H9 (cell line): ENCODE measurements around the gene NCAM2. TPM values are rescaled to one million over a fixed set of nuclear protein-coding genes. Genes with fewer than 3 reads are reported as not detected.

Experiments used
- DNase-seq: peaks from one replicate; pipeline ENCODE4 v3.0.0-alpha.2; 2017
- H2AFZ ChIP-seq: one replicate; pipeline ENCODE4 v1.6.1; 2013; ENCODE audit warnings: mild to moderate bottlenecking, low read length, control low read depth, moderate library complexity
- H2AK5ac ChIP-seq: 2 replicates; pipeline ENCODE4 v1.6.1; 2013; ENCODE audit warnings: low read length, control low read depth, mixed read lengths; ENCODE audit not compliant: insufficient read length
- H2BK120ac ChIP-seq: one replicate; pipeline ENCODE4 v1.6.1; 2013; ENCODE audit warnings: low read depth, mild to moderate bottlenecking, low read length, control low read depth, inconsistent platforms; ENCODE audit not compliant: poor library complexity, severe bottlenecking
- H2BK12ac ChIP-seq: 2 replicates; pipeline ENCODE4 v1.6.1; 2013; ENCODE audit warnings: low read length, control low read depth, mixed read lengths, low read depth; ENCODE audit not compliant: insufficient read length
- H2BK15ac ChIP-seq: 2 replicates; pipeline ENCODE4 v1.6.1; 2013; ENCODE audit warnings: low read depth, low read length, control low read depth
- H2BK20ac ChIP-seq: one replicate; pipeline ENCODE4 v1.6.1; 2013; ENCODE audit warnings: low read depth, mild to moderate bottlenecking, low read length, control low read depth, inconsistent platforms; ENCODE audit not compliant: poor library complexity, severe bottlenecking
- H2BK5ac ChIP-seq: 2 replicates; pipeline ENCODE4 v1.6.1; 2013; ENCODE audit warnings: low read length, control low read depth, mixed read lengths; ENCODE audit not compliant: insufficient read length
- H3K14ac ChIP-seq: 2 replicates; pipeline ENCODE4 v1.6.1; 2013; ENCODE audit warnings: low read length, control low read depth; ENCODE audit not compliant: insufficient read depth
- H3K18ac ChIP-seq: 2 replicates; pipeline ENCODE4 v1.6.1; 2013; ENCODE audit warnings: low read depth, mild to moderate bottlenecking, mixed read lengths, low read length, control low read depth; ENCODE audit not compliant: insufficient read length
- H3K23ac ChIP-seq: 2 replicates; pipeline ENCODE4 v1.6.1; 2013; ENCODE audit warnings: low read length, control low read depth, mixed read lengths, low read depth; ENCODE audit not compliant: insufficient read length
- H3K23me2 ChIP-seq: 2 replicates; pipeline ENCODE4 v1.6.1; 2013; ENCODE audit warnings: low read depth, mild to moderate bottlenecking, mixed read lengths, low read length, control low read depth; ENCODE audit not compliant: insufficient read length, poor library complexity, severe bottlenecking
- H3K27ac ChIP-seq: 2 replicates; pipeline ENCODE4 v1.5.1; 2013; ENCODE audit warnings: low read length, control low read depth, mixed read lengths, low read depth; ENCODE audit not compliant: insufficient read length
- H3K27me3 ChIP-seq: 2 replicates; pipeline ENCODE4 v1.6.1; 2013; ENCODE audit warnings: low read length, control low read depth, inconsistent platforms; ENCODE audit not compliant: insufficient read depth
- H3K4ac ChIP-seq: 2 replicates; pipeline ENCODE4 v1.6.1; 2013; ENCODE audit warnings: low read depth, mild to moderate bottlenecking, control low read depth, inconsistent platforms, low read length, moderate library complexity
- H3K4me1 ChIP-seq: 2 replicates; pipeline ENCODE4 v1.6.1; 2013; ENCODE audit warnings: low read length, control low read depth, inconsistent platforms; ENCODE audit not compliant: insufficient read depth
- H3K4me2 ChIP-seq: 2 replicates; pipeline ENCODE4 v1.6.1; 2013; ENCODE audit warnings: low read length, control low read depth, mixed read lengths; ENCODE audit not compliant: insufficient read length, insufficient read depth
- H3K56ac ChIP-seq: 2 replicates; pipeline ENCODE4 v1.6.1; 2013; ENCODE audit warnings: low read depth, mild to moderate bottlenecking, mixed read lengths, low read length, control low read depth; ENCODE audit not compliant: insufficient read length
- H3K79me1 ChIP-seq: 2 replicates; pipeline ENCODE4 v1.6.1; 2013; ENCODE audit warnings: low read depth, mild to moderate bottlenecking, moderate library complexity, low read length, control low read depth, inconsistent platforms; ENCODE audit not compliant: insufficient read depth, poor library complexity, severe bottlenecking
- H3K79me2 ChIP-seq: 2 replicates; pipeline ENCODE4 v1.6.1; 2013; ENCODE audit warnings: low read length, control low read depth, inconsistent platforms; ENCODE audit not compliant: insufficient read depth
- H3K9ac ChIP-seq: 2 replicates; pipeline ENCODE4 v1.6.1; 2013; ENCODE audit warnings: low read length, control low read depth, mixed read lengths; ENCODE audit not compliant: insufficient read length; ENCODE audit errors: extremely low read depth
- H3K9me3 ChIP-seq: one replicate; pipeline ENCODE4 v1.6.1; 2013; ENCODE audit warnings: low read depth, low read length, inconsistent platforms; ENCODE audit not compliant: control insufficient read depth
- H3T11ph ChIP-seq: one replicate; pipeline ENCODE4 v1.6.1; 2013; ENCODE audit warnings: mild to moderate bottlenecking, low read length, control low read depth, inconsistent platforms
- H4K20me1 ChIP-seq: one replicate; pipeline ENCODE4 v1.6.1; 2013; ENCODE audit not compliant: control insufficient read depth, insufficient read length, insufficient read depth
- H4K5ac ChIP-seq: 2 replicates; pipeline ENCODE4 v1.6.1; 2013; ENCODE audit warnings: low read depth, mild to moderate bottlenecking, mixed read lengths, low read length, control low read depth; ENCODE audit not compliant: insufficient read length
- H4K8ac ChIP-seq: replicated peaks from 2 replicates; pipeline ENCODE4 v1.6.1; 2013; ENCODE audit warnings: low read length, control low read depth, mixed read lengths, low read depth; ENCODE audit not compliant: insufficient read length
- H4K91ac ChIP-seq: 2 replicates; pipeline ENCODE4 v1.6.1; 2013; ENCODE audit warnings: low read depth, mild to moderate bottlenecking, moderate library complexity, mixed read lengths, low read length, control low read depth; ENCODE audit not compliant: insufficient read length
- H3K27ac Mint-ChIP-seq, 3 experiments: 2 replicates in 2 of 3; 3 replicates in 1 of 3; pipeline ENCODE4 v1.8.0; 2020 to 2021; ENCODE audit warnings: mixed read lengths in 3 of 3, mild to moderate bottlenecking in 1 of 3, moderate library complexity in 1 of 3
- H3K27me3 Mint-ChIP-seq: 2 replicates; pipeline ENCODE4 v1.8.0; 2021; ENCODE audit warnings: low read depth, mild to moderate bottlenecking, moderate library complexity, mixed read lengths
- H3K36me3 Mint-ChIP-seq, 3 experiments: 2 replicates in 2 of 3; 3 replicates in 1 of 3; pipeline ENCODE4 v1.8.0; 2020 to 2021; ENCODE audit warnings: low read depth in 3 of 3, mixed read lengths in 3 of 3; ENCODE audit not compliant: insufficient read depth in 1 of 3
- H3K4me1 Mint-ChIP-seq, 2 experiments: 2 replicates each; pipeline ENCODE4 v1.8.0; 2020; ENCODE audit warnings: mixed read lengths in 2 of 2
- H3K4me3 Mint-ChIP-seq, 2 experiments: 2 replicates in 1 of 2; 3 replicates in 1 of 2; pipeline ENCODE4 v1.8.0; 2020 to 2021; ENCODE audit warnings: mild to moderate bottlenecking in 2 of 2, mixed read lengths in 2 of 2, moderate library complexity in 1 of 2
- H3K9me3 Mint-ChIP-seq, 2 experiments: 2 replicates in 1 of 2; 3 replicates in 1 of 2; pipeline ENCODE4 v1.8.0; 2020; ENCODE audit warnings: mild to moderate bottlenecking in 2 of 2, mixed read lengths in 2 of 2, moderate library complexity in 1 of 2
- WGBS: extraction: QIAGEN DNeasy Blood & Tissue Kit; methylation state at CpG from one replicate; pipeline ENCODE4 v1.1.7; 2013; ENCODE audit warnings: missing lambda C conversion rate, low lambda C conversion rate, mixed read lengths; ENCODE audit not compliant: insufficient read length; ENCODE audit errors: extremely low coverage; 5-methylcytosine and 5-hydroxymethylcytosine counted together
- total RNA-seq: library from RNA; stranded (reverse); gene quantifications from 2 replicates; pipeline ENCODE4 v1.2.1, GENCODE V29; 2021
- TF ChIP-seq, protein P1 (sequence below): fragments of 200-600 bp; sonication (generic); conservative IDR thresholded peaks from 3 replicates; pipeline ENCODE4 v1.8.0; 2021; ENCODE audit warnings: antibody characterized with exemption, mild to moderate bottlenecking

NCAM2 gene
- total RNA-seq, 1 experiment from 2014 or later, result 2.2 TPM

DNA sequence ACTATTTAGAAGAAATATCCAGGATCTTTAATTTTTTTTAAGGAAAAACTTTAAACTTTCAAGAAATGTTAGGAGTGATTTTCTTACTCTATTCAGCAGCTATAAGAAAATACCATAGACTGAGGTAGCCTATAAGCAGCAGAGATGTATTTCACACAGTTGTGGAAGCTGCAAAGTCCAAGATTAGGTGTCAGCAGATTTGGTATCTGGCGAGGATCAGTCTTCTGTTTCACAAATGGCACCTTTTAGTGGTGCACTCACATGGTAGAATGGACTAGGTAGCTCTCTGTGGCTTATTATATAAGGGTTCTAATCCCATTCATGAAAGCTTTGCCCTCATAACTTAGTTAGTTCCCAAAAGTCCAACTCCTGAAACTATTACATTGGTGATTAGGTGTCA is 207.4 kb downstream of the NCAM2 start:
- no peak overlapping the region for H3K4ac ChIP-seq
- Mint-ChIP-seq H3K4me3 (no peak overlapping the region), H3K27ac (no peak overlapping the region), H3K4me1 (no peaks in the 10 kb centered on the region), H3K27me3 (no peaks in the 10 kb centered on the region), H3K36me3 (no peaks in the 10 kb centered on the region), H3K9me3 (no peaks in the 10 kb centered on the region)
- no peaks in the 10 kb centered on the region for H3K23me2 ChIP-seq
- no peak overlapping the region for H2BK20ac ChIP-seq
- no peak overlapping the region for H2AK5ac ChIP-seq
- H3K27me3 ChIP-seq, result no peaks in the 10 kb centered on the region
- no peak overlapping the region for H2BK120ac ChIP-seq
- no CpG with 5 or more reads among the region's 1 CpG for WGBS
- no peak overlapping the region for H3T11ph ChIP-seq
- H4K91ac ChIP-seq, result no peak overlapping the region
- no peak for DNase-seq
- H3K4me2 ChIP-seq, result no peak overlapping the region
- H3K27ac ChIP-seq, result no peak overlapping the region
- no peak overlapping the region for H3K23ac ChIP-seq
- H4K20me1 ChIP-seq, result no peaks in the 10 kb centered on the region
- no peaks in the 10 kb centered on the region for H3K79me1 ChIP-seq
- no peak overlapping the region for H4K8ac ChIP-seq
- H4K5ac ChIP-seq, result no peak overlapping the region
- H3K56ac ChIP-seq, result no peak overlapping the region
- H3K9ac ChIP-seq, result no peak overlapping the region
- no peak overlapping the region for H2BK12ac ChIP-seq
- no peak overlapping the region for H2BK15ac ChIP-seq
- no peak overlapping the region for H2AFZ ChIP-seq
- no peaks in the 10 kb centered on the region for H3K79me2 ChIP-seq
- no peaks in the 10 kb centered on the region for H3K4me1 ChIP-seq
- H2BK5ac ChIP-seq, result no peak overlapping the region
- H3K14ac ChIP-seq, result no peak overlapping the region
- H3K18ac ChIP-seq, result no peak overlapping the region
- TF ChIP-seq, protein P1, sequence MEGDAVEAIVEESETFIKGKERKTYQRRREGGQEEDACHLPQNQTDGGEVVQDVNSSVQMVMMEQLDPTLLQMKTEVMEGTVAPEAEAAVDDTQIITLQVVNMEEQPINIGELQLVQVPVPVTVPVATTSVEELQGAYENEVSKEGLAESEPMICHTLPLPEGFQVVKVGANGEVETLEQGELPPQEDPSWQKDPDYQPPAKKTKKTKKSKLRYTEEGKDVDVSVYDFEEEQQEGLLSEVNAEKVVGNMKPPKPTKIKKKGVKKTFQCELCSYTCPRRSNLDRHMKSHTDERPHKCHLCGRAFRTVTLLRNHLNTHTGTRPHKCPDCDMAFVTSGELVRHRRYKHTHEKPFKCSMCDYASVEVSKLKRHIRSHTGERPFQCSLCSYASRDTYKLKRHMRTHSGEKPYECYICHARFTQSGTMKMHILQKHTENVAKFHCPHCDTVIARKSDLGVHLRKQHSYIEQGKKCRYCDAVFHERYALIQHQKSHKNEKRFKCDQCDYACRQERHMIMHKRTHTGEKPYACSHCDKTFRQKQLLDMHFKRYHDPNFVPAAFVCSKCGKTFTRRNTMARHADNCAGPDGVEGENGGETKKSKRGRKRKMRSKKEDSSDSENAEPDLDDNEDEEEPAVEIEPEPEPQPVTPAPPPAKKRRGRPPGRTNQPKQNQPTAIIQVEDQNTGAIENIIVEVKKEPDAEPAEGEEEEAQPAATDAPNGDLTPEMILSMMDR, result no peak
- H3K9me3 ChIP-seq, result no peaks in the 10 kb centered on the region
